AG04450 (cell line): ENCODE data around the gene ABCA9. TPM values are rescaled to one million over a fixed set of nuclear protein-coding genes. Genes with fewer than 3 reads are reported as not detected.

ENCODE experiments used
- polyA plus RNA-seq: library from polyadenylated mRNA; depleted of rRNA; stranded (reverse); fragments of >200 nt; gene quantifications from 2 replicates; pipeline ENCODE4 v1.2.3, GENCODE V29; 2011; rRNA removed
- small RNA-seq: library from RNA; depleted of rRNA; stranded (forward); fragments of <200 nt; gene quantifications from one replicate; pipeline ENCODE3, GENCODE V24; 2012; ENCODE audit warnings: low read depth; ENCODE audit not compliant: insufficient read length

Gene ABCA9
- polyA plus RNA-seq, 1 experiment: 0.10 TPM

Small RNA genes lying within 50 kb of the gene (small RNA-seq; reads per million reads assigned to genes)
- gene MIR4524B: not detected

Other genes starting within 250 kb of the ABCA9 start
- gene ABCA8, start 105.5 kb downstream of the ABCA9 start, polyA plus RNA-seq: 9.7 and 13.8 TPM in 2 replicates
- gene ABCA6, start 81.0 kb upstream of the ABCA9 start, polyA plus RNA-seq: 0.36 and 0.41 TPM in 2 replicates
- 0.31 and 0.58 TPM in 2 replicates for gene ABCA10, start 167.9 kb upstream of the ABCA9 start, polyA plus RNA-seq